ENCODE results near the gene BYSL.

Gene BYSL

DNA sequence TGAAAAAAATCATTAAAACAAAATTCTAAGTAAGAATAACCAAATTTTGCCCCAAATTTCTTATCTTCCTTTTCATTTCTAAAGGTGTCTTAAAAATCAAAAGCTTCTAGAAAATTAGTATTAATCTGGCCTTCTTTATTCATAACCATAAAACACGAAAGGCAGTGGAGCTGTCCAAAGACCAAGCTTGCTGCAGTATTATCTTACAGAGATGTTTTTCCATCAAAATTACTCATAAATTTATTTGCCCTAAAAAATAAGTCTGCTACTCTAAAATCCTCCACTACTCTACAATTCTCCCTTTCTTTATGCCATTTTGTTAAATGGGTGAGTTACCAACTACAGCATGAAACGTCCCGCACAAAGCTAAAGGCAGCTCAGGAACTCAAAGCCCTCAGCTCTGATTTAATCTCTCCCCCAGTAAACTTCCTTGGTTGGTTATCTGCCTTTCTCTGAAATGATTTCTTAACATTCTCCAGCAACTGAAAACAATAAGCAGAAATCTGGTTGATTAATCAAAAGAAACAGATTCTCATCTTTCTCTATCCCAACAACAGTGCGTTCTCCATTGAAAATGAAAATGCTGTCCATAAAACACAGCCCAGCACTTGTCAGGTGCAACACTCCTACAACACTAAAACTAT lies 28.3 kb upstream of the BYSL start:
- TF ChIP-seq TAF1 (IDR thresholded peaks at IDR 0.05; ENCODE audit: borderline replicate concordance, low read depth, low read length) (no peak), POLR2A (IDR thresholded peaks at IDR 0.05; ENCODE audit: low read depth, low read length) (no peak), POLR2AphosphoS5 (IDR thresholded peaks at IDR 0.05; ENCODE audit: low read depth, low read length) (no peak)
- DNase-seq (ENCODE audit: insufficient read length) (no peak), FAIRE-seq (no peak)

DNA sequence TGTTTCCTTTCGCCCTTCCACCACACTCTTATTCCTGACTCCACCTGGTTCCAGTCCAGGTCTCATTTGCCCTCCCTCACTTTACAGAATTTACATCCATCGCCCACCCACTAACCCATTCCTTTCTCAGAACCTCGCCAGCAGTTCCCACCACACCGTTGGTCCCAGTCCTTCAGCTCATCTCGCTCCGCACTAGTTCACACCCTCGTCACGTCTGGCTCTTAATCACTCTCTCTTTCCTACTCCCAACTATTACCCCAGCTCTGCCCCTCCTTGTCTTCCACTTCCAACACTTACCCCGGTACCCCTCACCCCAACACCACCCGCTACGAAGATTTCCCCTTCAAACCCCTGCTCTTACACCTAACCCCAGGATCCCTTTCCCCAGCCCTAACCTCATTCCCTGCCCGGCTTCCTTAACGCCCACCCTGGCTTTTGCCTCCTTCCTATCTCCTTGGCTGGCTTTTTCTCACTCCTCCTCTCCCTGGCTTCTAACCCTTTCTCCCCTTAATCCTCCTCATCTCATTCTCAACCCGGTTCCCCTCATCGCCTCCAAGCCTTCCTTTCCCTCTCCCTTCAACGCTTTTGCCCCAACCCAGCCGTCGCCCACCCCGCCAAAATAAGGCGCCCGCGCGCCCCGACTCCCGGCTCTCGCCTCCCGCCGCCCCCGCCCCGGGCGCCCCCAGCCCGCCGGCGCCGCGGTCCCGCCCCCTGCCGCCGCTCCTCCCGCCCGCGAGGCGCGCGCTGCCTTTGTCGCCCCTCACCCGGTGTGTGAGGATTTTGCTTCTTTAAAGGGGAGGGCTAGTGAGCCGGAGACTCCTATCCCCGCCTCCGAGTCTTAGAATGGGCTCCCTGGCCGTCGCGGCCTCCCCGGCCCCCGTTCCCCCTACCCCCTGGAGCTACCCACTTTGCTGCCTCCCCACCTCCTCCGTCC lies 26.7 kb upstream of the BYSL start:
- TF ChIP-seq POLR2AphosphoS5 (IDR thresholded peaks at IDR 0.05; ENCODE audit: low read depth, low read length) (no peak), TAF1 (IDR thresholded peaks at IDR 0.05; ENCODE audit: borderline replicate concordance, low read depth, low read length) (no peak), POLR2A (IDR thresholded peaks at IDR 0.05; ENCODE audit: low read depth, low read length) (no peak; the same call in 1 of the 2 replicates)
- no peak for DNase-seq (ENCODE audit: insufficient read length)
- FAIRE-seq = peak; percentile 17

DNA sequence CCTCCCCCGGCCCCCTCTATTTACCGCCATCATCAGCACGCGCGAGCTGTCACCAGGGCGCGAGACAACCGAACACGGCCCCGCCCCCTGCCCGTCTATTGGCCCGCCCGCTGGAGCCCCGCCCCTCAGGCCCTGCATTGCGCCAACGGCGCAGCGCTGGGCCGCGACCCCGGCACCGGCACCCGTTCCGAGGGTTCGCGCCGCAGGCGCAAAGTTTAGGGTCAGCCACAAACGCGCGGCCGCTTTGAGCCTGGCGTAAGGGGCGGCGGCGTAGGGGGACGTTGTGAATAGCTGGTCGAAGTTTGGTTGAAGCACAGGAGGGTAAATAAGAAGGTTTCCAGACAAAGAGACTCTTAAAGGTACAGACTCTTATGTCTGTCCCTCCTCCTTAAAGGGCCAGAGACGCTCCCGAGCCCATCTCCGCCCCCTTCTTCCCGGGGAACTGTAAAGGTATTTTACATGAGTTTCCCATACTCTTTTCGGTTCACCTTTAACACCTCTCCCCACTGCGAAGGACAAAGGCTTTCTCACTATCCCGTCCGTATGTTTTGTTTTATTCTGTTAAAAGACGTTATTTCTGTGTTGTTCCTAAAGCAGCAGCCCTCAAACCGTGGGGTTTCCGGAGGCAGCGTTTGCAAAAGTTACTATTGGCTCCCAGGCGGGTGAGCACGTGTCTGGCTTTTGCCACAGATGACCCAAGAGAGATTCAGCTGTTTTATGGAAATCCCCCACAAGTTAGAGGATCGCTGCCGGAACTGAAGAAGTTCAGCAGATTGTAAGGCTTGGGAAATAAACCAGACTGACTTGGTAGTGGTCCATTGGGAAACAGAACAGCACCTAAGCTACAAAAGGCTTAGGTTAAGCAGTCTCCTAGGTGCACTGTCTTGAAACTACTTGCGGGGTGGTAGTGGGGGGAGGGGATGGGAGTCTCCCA lies 25.7 kb upstream of the BYSL start, which contains the start of gene USP49:
USP49 (minus strand) TSS at position 76 of the 934 bp plus-strand sequence. CDS start 88,392 bp downstream, outside the sequence.
- TF ChIP-seq POLR2A (IDR thresholded peaks at IDR 0.05; ENCODE audit: low read depth, low read length) (peak; percentile 72), POLR2AphosphoS5 (IDR thresholded peaks at IDR 0.05; ENCODE audit: low read depth, low read length) (no peak), TAF1 (IDR thresholded peaks at IDR 0.05; ENCODE audit: borderline replicate concordance, low read depth, low read length) (peak; percentile 62)
- peak; percentile 92 for FAIRE-seq

DNA sequence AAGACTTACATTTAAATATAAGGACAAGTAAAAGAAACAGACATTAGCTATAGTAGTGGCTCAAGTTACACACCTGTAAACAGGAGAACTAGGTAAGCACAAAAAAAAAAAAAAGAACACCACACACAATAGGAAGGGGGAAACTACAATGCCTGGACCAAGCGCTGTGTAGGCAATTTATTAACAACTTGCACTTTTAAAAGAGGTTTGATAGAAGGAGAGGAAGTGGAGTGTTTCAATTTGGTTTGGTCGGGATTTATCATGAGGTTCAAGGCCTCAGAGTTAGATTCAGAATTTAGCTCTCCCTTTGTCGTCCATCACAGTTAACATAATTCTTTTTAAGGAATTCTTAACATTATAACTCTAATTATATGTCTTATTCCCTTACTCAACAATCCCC lies 25.0 kb upstream of the BYSL start:
- FAIRE-seq (no peak), DNase-seq (ENCODE audit: insufficient read length) (no peak)
- TF ChIP-seq TAF1 (IDR thresholded peaks at IDR 0.05; ENCODE audit: borderline replicate concordance, low read depth, low read length) (no peak), POLR2AphosphoS5 (IDR thresholded peaks at IDR 0.05; ENCODE audit: low read depth, low read length) (no peak), POLR2A (IDR thresholded peaks at IDR 0.05; ENCODE audit: low read depth, low read length) (no peak)

More for the DNA sequence above, 25.7 kb upstream of the BYSL start, which contains the start of gene USP49:
- peak; percentile 82 for DNase-seq (ENCODE audit: insufficient read length)

- FAIRE-seq (no peak), DNase-seq (ENCODE audit: insufficient read length) (no peak)
- TF ChIP-seq POLR2AphosphoS5 (IDR thresholded peaks at IDR 0.05; ENCODE audit: low read depth, low read length) (no peak), TAF1 (IDR thresholded peaks at IDR 0.05; ENCODE audit: borderline replicate concordance, low read depth, low read length) (no peak), POLR2A (IDR thresholded peaks at IDR 0.05; ENCODE audit: low read depth, low read length) (no peak)
These were observed 20.4 kb upstream of the BYSL start for GRCh38 chr6:41900861-41901260.

DNA sequence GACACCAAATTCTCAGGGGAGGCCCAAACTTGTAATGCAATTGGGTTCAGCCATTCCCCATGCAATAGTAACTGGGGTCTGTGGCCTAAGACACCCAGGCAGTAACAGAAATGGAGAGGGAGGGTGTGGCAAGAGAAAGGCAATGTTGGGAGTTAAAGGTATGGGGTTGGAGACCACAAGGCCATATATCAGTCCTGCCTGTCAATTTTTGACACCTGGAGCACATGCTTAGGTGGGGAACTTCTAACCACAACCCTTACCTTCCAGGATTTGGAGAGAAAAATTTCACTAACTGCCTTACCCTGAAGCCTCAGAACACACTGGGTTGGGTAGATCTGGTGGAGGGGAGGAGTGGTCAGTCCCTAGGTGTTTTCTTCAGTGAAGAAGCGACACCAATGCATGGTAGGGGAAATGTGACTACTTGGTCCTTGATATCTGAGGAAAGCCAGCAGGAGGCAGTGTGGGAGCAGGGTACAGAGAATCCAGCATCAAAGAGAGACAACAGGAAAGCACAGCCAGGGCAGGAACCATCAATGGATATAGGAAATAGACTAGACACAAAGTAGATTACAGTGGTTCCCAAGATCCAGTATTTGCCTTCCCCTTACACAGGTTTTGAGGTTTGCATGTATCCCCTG lies 19.3 kb upstream of the BYSL start:
- FAIRE-seq (no peak), DNase-seq (ENCODE audit: insufficient read length) (no peak)
- no peak for TF ChIP-seq POLR2AphosphoS5 (IDR thresholded peaks at IDR 0.05; ENCODE audit: low read depth, low read length)
- no peak for TF ChIP-seq POLR2A (IDR thresholded peaks at IDR 0.05; ENCODE audit: low read depth, low read length)
- no peak for TF ChIP-seq TAF1 (IDR thresholded peaks at IDR 0.05; ENCODE audit: borderline replicate concordance, low read depth, low read length)

DNA sequence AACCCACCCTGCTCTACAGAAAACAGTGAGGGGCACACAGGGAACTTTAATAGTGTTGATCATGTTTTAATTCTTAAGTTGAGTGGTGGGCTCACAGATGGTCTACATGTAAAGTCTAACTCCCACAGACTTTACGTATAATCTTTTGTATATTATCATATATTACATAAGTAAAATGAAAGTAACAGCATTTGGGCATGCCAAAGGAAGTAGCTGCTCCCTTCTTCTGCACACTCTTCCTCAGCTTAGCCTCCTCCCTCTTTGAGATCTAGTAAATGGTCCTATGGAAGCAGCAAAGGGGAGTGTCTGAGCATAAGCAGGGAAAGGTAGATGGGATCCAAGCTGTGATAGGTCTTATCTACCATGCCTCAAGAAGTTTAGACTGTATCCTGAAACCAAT lies 11.6 kb upstream of the BYSL start:
- TF ChIP-seq TAF1 (IDR thresholded peaks at IDR 0.05; ENCODE audit: borderline replicate concordance, low read depth, low read length) (no peak), POLR2AphosphoS5 (IDR thresholded peaks at IDR 0.05; ENCODE audit: low read depth, low read length) (no peak), POLR2A (IDR thresholded peaks at IDR 0.05; ENCODE audit: low read depth, low read length) (no peak)
- FAIRE-seq = no peak
- DNase-seq (ENCODE audit: insufficient read length) = no peak

GRCh38 chr6:41914343-41914742 lies 7.0 kb upstream of the BYSL start:
- TF ChIP-seq POLR2A (IDR thresholded peaks at IDR 0.05; ENCODE audit: low read depth, low read length) (no peak), TAF1 (IDR thresholded peaks at IDR 0.05; ENCODE audit: borderline replicate concordance, low read depth, low read length) (no peak), POLR2AphosphoS5 (IDR thresholded peaks at IDR 0.05; ENCODE audit: low read depth, low read length) (no peak)
- FAIRE-seq = no peak
- DNase-seq (ENCODE audit: insufficient read length) = no peak

DNA sequence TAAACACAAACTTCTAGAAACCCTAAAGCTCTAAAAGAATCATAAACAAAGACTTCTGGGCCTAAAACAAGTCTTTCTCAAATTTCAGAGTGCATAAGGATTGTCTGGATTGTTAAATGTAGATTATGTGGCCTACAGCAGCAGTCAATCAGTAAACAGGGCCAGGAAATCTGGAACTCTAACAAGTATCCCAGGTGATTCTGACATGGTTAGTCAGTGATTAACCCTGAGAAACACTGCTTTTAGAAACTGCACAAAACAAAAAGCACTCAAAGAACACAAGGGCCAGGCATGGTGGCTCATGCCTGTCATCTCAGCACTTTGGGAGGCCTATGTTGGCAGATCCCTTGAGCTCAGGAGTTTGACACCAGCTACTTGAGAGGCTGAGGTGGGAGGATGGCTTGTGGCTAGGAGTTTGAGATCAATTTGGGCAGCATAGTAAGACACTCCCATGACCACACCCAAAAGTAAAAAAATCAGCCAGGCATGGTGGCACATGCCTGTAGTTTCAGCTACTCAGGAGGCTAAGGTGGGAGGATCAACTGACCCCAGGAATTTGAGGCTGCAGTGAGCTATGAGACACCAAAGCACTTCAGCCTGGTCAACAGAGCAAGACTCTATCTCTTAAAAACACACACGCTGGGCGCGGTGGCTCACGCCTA lies 6.3 kb upstream of the BYSL start:
- FAIRE-seq (no peak), DNase-seq (ENCODE audit: insufficient read length) (no peak)
- TF ChIP-seq POLR2A (IDR thresholded peaks at IDR 0.05; ENCODE audit: low read depth, low read length) (no peak), TAF1 (IDR thresholded peaks at IDR 0.05; ENCODE audit: borderline replicate concordance, low read depth, low read length) (no peak), POLR2AphosphoS5 (IDR thresholded peaks at IDR 0.05; ENCODE audit: low read depth, low read length) (no peak)

DNA sequence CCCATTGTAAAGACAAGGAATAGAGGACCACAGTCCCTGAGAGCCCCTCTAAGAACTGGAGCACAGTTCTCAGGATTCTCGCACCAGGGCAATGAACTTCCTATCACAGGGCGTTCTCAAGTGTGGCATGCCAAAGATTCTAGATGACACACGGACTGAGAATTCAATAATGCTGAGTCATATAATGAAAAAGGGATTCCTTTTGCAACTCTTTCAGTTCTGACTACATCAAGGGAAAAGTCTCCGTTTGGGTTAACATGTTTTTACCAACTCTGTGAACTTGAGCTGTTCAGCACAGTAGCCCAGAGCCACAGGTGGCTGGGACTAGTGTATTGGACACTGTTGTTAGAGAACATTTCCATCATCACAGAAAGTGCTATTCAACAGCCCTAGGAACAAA lies 3.8 kb upstream of the BYSL start:
- no peak for DNase-seq (ENCODE audit: insufficient read length)
- TF ChIP-seq TAF1 (IDR thresholded peaks at IDR 0.05; ENCODE audit: borderline replicate concordance, low read depth, low read length) (no peak), POLR2A (IDR thresholded peaks at IDR 0.05; ENCODE audit: low read depth, low read length) (no peak), POLR2AphosphoS5 (IDR thresholded peaks at IDR 0.05; ENCODE audit: low read depth, low read length) (no peak)
- FAIRE-seq = no peak

Data from GM12892 (cell line).